ENCODE data around the gene POLR3B.

The POLR3B gene

GRCh38 chr12:106551410-106551809 lies 193.9 kb downstream of the POLR3B start:
- TF ChIP-seq EP300 (IDR thresholded peaks at IDR 0.05; ENCODE audit: borderline replicate concordance) (no peak), ZBTB7A (IDR thresholded peaks at IDR 0.05; ENCODE audit: low read depth) (no peak), CEBPB (IDR thresholded peaks at IDR 0.05) (no peak), REST (IDR thresholded peaks at IDR 0.05; ENCODE audit: low read depth) (no peak), TAF1 (IDR thresholded peaks at IDR 0.05; ENCODE audit: low read depth) (no peak), MAX (IDR thresholded peaks at IDR 0.05) (no peak), YY1 (IDR thresholded peaks at IDR 0.05; ENCODE audit: low read depth) (no peak), EGR1 (IDR thresholded peaks at IDR 0.05) (no peak), RAD21 (IDR thresholded peaks at IDR 0.05; ENCODE audit: low read depth) (no peak), TCF12 (IDR thresholded peaks at IDR 0.05; ENCODE audit: low read depth) (no peak), TEAD4 (IDR thresholded peaks at IDR 0.05) (no peak), CREB1 (IDR thresholded peaks at IDR 0.05; ENCODE audit: low read depth) (no peak), FOXM1 (IDR thresholded peaks at IDR 0.05; ENCODE audit: borderline replicate concordance, low read depth) (no peak), NFIC (IDR thresholded peaks at IDR 0.05) (no peak), USF1 (IDR thresholded peaks at IDR 0.05) (no peak)

DNA sequence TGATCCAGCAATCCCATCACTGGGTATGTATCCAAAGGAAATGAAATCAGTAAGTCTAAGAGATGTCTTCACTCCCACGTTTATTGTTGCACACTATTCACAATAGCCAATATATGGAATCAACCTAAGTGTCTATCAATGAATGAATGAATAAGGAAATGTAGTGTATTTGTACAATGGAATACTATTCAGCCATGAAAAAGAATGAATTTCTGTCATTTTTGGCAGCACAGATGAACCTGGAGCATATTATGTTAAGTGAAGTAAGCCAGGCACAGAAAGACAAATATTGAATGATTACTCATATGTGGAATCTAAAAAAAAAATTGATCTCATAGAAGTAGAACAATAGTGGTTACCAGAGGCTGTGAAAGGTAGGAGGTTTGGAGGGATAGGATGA lies 194.7 kb downstream of the POLR3B start:
- TF ChIP-seq USF1 (IDR thresholded peaks at IDR 0.05) (no peak), REST (IDR thresholded peaks at IDR 0.05; ENCODE audit: low read depth) (no peak), EGR1 (IDR thresholded peaks at IDR 0.05) (no peak), ZBTB7A (IDR thresholded peaks at IDR 0.05; ENCODE audit: low read depth) (no peak), TCF12 (IDR thresholded peaks at IDR 0.05; ENCODE audit: low read depth) (no peak), NFIC (IDR thresholded peaks at IDR 0.05) (no peak), CREB1 (IDR thresholded peaks at IDR 0.05; ENCODE audit: low read depth) (no peak), YY1 (IDR thresholded peaks at IDR 0.05; ENCODE audit: low read depth) (no peak), EP300 (IDR thresholded peaks at IDR 0.05; ENCODE audit: borderline replicate concordance) (no peak), FOXM1 (IDR thresholded peaks at IDR 0.05; ENCODE audit: borderline replicate concordance, low read depth) (no peak), CEBPB (IDR thresholded peaks at IDR 0.05) (no peak), RAD21 (IDR thresholded peaks at IDR 0.05; ENCODE audit: low read depth) (no peak), MAX (IDR thresholded peaks at IDR 0.05) (no peak), TEAD4 (IDR thresholded peaks at IDR 0.05) (no peak)
